PFSK-1 (cell line): ENCODE data around the gene PET100.

Experiments
- FOXP2 ChIP-seq: optimal IDR thresholded peaks from 2 replicates; pipeline ENCODE3; 2011; ENCODE audit warnings: borderline replicate concordance, control low read depth, inconsistent platforms; ENCODE audit not compliant: insufficient read depth; ENCODE audit errors: extremely low read length, extremely low read depth
- POLR2AphosphoS5 ChIP-seq: IDR thresholded peaks from 2 replicates; pipeline ENCODE4 v1.6.1; 2012; ENCODE audit warnings: low read depth, mild to moderate bottlenecking, control low read depth, low read length, moderate library complexity
- SIN3A ChIP-seq: IDR thresholded peaks from 2 replicates; pipeline ENCODE4 v1.6.1; 2012; ENCODE audit warnings: mild to moderate bottlenecking, low read length, moderate library complexity, borderline replicate concordance; ENCODE audit not compliant: insufficient read depth
- TAF1 ChIP-seq: IDR thresholded peaks from 2 replicates; pipeline ENCODE4 v1.6.1; 2012; ENCODE audit warnings: low read length, control low read depth, borderline replicate concordance; ENCODE audit not compliant: insufficient read depth
- TF ChIP-seq, protein P1 (sequence below), 2 experiments: IDR thresholded peaks; 2 replicates each; pipeline versions ENCODE4 v1.6.1 to v1.8.0; 2011 to 2012; ENCODE audit warnings: low read depth in 2 of 2, low read length in 2 of 2, control low read depth in 1 of 2, inconsistent platforms in 1 of 2, mild to moderate bottlenecking in 1 of 2, moderate library complexity in 1 of 2; ENCODE audit not compliant: insufficient read depth in 1 of 2

PET100 gene

DNA sequence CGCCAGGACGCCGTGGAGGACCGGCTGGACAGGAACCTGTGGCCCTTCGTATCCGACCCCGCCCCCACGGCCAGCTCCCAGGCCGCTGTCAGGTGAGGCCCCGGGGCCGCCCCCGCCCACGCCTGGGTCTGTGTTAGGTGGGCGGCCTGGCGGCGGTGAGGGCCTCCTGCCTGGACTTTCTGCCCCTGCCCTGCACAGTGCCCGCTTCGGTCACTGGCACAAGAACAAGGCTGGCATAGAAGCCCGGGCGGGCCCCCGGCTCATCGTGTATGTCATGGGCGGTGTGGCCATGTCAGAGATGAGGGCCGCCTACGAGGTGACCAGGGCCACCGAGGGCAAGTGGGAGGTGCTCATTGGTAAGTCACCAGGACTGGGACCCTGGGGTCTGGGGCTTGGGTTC, 17.6 kb downstream of the PET100 start:
- TF ChIP-seq POLR2AphosphoS5, result no peak
- no peak for TF ChIP-seq SIN3A
- TF ChIP-seq, protein P1, sequence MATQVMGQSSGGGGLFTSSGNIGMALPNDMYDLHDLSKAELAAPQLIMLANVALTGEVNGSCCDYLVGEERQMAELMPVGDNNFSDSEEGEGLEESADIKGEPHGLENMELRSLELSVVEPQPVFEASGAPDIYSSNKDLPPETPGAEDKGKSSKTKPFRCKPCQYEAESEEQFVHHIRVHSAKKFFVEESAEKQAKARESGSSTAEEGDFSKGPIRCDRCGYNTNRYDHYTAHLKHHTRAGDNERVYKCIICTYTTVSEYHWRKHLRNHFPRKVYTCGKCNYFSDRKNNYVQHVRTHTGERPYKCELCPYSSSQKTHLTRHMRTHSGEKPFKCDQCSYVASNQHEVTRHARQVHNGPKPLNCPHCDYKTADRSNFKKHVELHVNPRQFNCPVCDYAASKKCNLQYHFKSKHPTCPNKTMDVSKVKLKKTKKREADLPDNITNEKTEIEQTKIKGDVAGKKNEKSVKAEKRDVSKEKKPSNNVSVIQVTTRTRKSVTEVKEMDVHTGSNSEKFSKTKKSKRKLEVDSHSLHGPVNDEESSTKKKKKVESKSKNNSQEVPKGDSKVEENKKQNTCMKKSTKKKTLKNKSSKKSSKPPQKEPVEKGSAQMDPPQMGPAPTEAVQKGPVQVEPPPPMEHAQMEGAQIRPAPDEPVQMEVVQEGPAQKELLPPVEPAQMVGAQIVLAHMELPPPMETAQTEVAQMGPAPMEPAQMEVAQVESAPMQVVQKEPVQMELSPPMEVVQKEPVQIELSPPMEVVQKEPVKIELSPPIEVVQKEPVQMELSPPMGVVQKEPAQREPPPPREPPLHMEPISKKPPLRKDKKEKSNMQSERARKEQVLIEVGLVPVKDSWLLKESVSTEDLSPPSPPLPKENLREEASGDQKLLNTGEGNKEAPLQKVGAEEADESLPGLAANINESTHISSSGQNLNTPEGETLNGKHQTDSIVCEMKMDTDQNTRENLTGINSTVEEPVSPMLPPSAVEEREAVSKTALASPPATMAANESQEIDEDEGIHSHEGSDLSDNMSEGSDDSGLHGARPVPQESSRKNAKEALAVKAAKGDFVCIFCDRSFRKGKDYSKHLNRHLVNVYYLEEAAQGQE (IDR thresholded peaks at IDR 0.05; ENCODE audit: insufficient read depth in 1 of 2, low read depth in 2 of 2, low read length in 2 of 2), result no peak
- TF ChIP-seq FOXP2, result no peak
- no peak for TF ChIP-seq TAF1

DNA sequence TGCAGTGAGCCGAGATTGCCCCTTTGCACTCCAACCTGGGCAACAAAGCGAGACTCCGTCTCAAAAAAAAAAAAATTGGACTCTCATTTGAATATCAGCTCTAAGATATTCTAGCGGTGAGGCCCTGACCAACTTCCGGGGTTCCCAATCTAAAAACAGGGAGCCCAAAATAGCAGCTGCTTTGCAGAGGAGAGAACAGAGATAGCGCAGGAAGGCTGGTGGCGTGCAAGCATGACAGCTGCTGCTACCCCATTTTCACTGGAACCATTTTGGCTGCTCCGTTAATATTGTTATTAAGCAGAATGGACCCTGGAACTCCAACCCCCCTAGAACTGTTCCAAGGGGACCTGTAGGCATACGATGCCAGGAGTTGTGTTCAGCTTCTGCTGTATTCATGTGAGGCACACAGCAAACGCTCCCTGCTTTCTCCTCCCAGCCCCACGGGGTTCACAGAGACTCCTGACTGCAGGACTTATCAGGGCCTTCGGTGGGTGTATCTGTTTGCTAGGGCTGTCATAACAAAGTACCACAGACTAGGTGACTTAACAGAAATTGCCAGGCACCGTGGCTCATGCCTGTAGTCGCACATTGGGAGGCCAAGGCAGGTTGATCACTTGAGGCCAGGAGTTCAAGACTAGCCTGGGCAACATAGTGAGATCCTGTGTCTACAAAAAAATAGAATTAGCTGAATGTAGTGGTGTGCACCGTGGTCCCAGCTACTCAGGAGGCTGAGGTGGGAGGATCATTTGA, 18.8 kb downstream of the PET100 start:
- TF ChIP-seq POLR2AphosphoS5 (no peak), TAF1 (no peak), FOXP2 (no peak), SIN3A (no peak)
- TF ChIP-seq, protein P1 (IDR thresholded peaks at IDR 0.05; ENCODE audit: insufficient read depth in 1 of 2, low read depth in 2 of 2, low read length in 2 of 2), result no peak

DNA sequence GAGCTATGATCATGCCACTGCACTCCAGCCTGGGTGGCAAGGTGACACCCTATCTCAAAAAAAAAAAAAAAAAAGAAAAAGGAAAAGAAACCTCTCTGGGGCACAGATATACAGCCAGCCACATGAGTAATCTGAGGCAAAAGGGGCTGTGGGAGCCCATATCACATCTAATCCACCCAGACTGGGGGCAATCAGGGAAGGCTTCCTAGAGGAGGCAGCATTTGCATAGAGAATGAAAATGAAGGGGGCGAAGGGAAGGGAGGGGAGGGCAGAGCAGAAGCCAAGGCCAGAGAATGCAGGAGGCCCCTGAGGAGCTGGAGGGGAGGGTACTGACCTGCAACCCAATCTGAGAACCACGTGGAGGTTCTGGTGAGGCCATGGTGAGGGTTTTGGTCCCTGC, 20.6 kb downstream of the PET100 start:
- no peak for TF ChIP-seq FOXP2
- TF ChIP-seq, protein P1 (IDR thresholded peaks at IDR 0.05; ENCODE audit: insufficient read depth in 1 of 2, low read depth in 2 of 2, low read length in 2 of 2), result no peak
- TF ChIP-seq SIN3A, result no peak
- TF ChIP-seq POLR2AphosphoS5, result no peak
- TF ChIP-seq TAF1, result no peak

DNA sequence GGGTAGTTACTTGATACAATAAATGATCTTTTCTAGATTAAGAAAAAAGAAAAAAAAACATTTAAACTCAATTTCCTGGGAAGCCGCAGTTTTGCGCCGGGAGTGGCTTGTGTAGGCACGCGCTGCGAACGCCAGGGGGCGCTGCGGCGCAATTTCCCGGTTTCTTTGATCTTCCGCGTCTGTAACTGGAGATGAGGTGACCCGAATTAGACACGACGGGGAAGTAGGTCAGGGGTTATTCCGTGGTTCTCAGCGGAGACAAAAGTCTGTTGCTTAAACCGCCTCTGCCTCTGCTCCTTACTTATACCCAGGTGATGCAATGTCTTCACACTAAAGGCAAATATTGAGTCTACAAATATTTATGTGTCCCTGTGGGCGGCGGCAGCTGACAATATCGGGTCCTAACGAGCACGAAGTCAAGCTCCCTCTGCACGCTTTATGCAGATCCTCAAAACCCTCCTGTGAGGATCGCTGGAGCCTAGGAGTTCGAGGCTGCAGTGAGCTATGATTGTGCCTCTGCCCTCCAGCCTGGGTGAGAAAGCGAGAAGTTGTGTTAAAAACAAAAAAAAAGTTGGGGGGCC, 22.6 kb downstream of the PET100 start:
- TF ChIP-seq POLR2AphosphoS5 (no peak), SIN3A (no peak), FOXP2 (no peak), TAF1 (no peak)
- TF ChIP-seq, protein P1 (IDR thresholded peaks at IDR 0.05; ENCODE audit: insufficient read depth in 1 of 2, low read depth in 2 of 2, low read length in 2 of 2), result no peak

DNA sequence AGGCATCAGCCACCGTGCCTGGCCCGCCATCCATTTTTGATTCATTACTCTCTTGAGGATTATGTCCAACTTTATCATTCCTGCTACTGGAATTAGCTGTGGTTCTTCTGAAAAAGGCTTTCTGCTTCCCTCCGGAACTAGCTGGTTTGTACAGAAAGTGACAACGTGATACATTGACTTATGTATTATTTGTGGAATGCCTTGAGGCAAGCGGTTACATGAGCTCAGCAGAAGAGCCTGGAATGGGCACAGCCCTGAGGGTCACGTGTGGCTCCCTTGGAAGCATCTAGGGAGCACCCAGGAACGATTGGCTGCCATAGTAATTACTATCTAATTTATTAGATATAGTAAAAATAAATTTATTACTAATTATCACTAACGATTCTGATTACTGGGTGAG, 24.8 kb downstream of the PET100 start:
- TF ChIP-seq, protein P1 (IDR thresholded peaks at IDR 0.05; ENCODE audit: insufficient read depth in 1 of 2, low read depth in 2 of 2, low read length in 2 of 2), result no peak
- no peak for TF ChIP-seq POLR2AphosphoS5
